Epithelial cell of prostate (primary cell): ENCODE measurements around the gene FBLN7.

Experiments used
- DNase-seq: peaks from one replicate; pipeline ENCODE4 v3.0.0-alpha.2; 2011; ENCODE audit warnings: low read depth, low spot score
- H3K27ac ChIP-seq: fragments of 450-650 bp; 2 replicates; pipeline ENCODE4 v1.5.1; 2017; ENCODE audit warnings: mild to moderate bottlenecking

Gene FBLN7

DNA sequence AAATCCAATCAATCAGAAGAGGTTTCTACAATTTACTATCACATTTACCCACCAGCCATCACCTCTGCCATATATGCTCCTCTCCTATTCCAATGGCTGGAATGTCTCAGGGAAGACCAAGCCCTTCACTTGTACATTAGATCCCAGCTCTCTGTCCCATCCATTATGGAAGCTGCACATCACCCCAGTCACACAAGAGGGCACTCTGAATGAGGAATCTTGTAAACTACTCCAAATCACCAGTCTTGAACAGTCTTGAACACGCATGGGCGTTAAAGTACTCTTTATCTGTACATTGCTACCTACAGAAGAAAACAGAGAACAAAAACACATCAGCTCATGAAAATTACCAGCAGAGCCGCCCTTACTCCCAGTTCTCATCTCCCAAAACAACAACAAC lies 78.0 kb downstream of the FBLN7 start:
- H3K27ac ChIP-seq = no peak overlapping the region
- no peak for DNase-seq

DNA sequence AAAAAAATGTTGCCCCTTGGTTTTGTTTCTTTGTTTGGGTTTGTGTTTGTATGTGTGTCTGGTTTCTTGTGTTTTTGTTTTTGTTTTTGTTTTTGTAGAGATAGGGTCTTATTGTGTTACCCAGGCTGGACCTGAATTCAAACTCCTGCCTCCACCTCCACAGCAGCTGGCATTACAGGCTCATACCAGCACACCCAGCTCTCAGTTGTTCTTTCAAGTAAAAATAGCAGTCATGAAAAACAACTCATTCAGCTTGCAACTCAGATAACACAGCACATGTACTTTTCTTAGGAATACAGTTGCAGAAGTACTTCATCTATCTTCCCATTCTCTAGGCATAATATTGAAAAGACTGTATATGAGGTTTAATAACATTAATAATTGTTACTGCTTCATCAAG lies 79.7 kb downstream of the FBLN7 start:
- no peak for DNase-seq
- H3K27ac ChIP-seq = no peak overlapping the region

DNA sequence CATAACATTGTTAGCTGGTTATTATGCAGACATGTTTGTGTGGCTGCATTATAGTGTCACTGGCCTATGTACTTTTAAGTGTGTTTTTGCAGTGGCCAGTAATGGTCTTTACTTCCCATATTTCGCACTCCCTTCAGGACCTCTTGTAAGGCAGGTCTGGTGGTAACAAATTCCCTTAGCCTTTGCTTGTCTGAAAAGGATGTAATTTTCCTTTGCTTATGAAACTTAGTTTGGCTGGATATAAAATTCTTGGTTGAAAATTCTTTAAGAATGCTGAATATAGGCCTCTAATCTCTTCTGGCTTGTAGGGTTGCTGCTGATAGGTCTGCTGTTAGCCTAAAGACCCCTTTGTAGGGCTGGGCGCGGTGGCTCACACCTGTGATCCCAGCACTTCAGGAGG lies 82.0 kb downstream of the FBLN7 start:
- no peak for DNase-seq
- no peak overlapping the region for H3K27ac ChIP-seq

DNA sequence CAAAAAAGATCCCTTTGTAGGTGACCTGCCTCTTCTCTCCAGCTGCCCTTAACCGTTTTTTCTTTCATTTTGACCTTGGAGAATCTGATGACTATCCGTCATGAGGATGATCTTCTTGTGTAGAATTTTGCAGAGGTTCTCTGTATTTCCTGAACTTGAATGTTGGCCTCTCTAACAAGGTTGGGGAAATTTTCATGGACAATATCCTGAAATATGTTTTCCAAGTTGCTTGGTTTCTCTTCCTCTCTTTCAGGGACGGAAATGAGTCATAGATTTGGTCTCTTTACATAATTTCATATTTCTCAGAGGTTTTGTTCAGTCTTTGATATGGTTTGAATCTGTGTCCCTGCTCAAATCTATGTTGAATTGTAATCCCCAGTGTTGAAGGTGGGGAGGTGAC lies 82.6 kb downstream of the FBLN7 start:
- H3K27ac ChIP-seq = no peak overlapping the region
- DNase-seq = no peak

DNA sequence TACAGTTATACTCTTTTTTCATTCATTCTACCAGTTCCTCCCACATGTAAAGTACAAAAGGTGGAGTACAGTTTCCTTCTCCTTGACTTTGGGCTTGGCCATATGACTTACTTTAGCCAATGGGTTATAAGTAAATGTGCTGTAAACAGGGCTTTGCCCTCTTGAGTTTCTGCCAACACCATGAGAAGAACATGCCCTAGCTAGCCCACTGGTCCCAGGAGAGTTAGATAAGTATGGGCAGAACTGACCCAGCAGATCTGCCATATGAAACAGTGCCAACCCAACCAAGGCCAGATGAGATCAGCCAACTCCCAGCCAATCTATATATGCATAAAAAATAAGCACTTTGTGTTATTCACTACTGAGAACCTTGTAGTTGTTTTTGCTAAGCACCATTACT lies 91.2 kb downstream of the FBLN7 start:
- peak; percentile 95 for DNase-seq
- H3K27ac ChIP-seq = peak overlapping the region; percentile 49

DNA sequence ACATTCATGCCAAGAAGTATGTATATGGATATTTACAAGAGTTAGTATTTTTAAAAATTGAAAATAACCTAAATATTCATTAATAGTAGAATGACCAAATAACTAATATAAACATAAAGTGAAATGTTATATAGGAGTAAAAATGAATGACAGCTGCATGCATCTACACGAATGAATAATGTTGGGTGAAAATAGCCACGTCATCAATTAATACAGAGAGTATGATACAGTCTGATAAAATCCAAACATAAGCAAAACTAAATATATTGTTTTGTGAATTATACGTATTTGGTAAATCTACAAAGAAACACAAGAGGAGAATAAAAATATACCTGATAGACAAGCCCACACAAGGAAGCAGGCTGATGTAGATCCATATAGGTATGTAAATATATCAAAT lies 92.2 kb downstream of the FBLN7 start:
- no peak for DNase-seq
- H3K27ac ChIP-seq = no peak overlapping the region
